Epithelial cell of esophagus (primary cell): Measurements from ENCODE around the gene SHROOM4.

Experiments used
- DNase-seq: peaks from one replicate; pipeline ENCODE4 v3.0.0; 2010; ENCODE audit warnings: low read depth
- H3K4me3 ChIP-seq: 2 replicates; pipeline ENCODE4 v1.5.1; 2011; ENCODE audit warnings: mild to moderate bottlenecking, low read length, control low read depth
- CTCF ChIP-seq: IDR thresholded peaks from 2 replicates; pipeline ENCODE4 v1.5.1; 2011; ENCODE audit warnings: low read depth, mild to moderate bottlenecking, low read length, control low read depth, inconsistent platforms; ENCODE audit not compliant: insufficient read depth; ENCODE audit errors: missing control alignments

SHROOM4 gene

DNA sequence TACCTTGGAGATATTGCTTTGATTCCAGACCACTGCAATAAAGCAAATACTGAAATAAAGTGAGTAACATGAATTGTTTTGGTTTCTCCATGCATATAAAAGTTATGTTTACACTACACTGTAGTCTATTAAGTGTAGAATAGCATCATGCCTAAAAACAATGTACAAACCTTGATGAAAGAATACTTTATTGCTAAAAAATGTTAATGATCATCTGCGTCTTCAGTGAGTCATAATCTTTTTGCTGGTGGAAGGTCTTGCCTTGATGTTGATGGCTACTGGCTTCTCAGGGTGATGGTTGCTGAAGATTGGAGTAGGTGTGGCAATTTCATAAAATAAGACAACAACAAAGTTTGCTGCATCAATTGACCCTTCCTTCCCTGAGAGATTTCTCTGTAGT, 145.1 kb downstream of the SHROOM4 start:
- H3K4me3 ChIP-seq: no peak overlapping the region
- no peak for DNase-seq
- TF ChIP-seq CTCF: no peak

GRCh38 chrX:50648156-50648555, 165.8 kb downstream of the SHROOM4 start:
- peak; percentile 67 for DNase-seq
- no peak overlapping the region for H3K4me3 ChIP-seq
- TF ChIP-seq CTCF: no peak

DNA sequence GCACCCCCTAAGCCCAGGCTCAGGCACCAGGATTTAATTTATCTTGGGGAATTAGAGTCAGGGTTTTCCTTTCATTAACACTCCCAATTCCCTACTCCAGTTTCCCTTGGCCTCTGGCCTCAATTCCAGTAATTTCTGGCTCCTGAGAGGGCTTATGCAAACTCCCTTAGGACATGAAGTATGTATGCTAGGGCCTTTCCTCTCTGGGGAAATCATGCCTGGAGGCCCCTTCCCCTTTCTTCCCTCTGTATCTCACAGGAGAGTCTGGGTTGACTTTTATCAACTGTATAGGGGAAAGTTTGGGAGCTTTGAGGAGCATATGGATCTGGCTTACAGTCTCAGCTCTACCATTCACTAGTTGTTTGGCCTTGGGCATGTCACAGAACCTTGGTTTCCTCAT, 169.5 kb downstream of the SHROOM4 start:
- H3K4me3 ChIP-seq: no peak overlapping the region
- no peak for TF ChIP-seq CTCF
- DNase-seq: no peak

- DNase-seq: no peak
- no peak for TF ChIP-seq CTCF
- no peak overlapping the region for H3K4me3 ChIP-seq
Observed at GRCh38 chrX:50643525-50644137, 170.4 kb downstream of the SHROOM4 start.

GRCh38 chrX:50638123-50638522, 175.9 kb downstream of the SHROOM4 start:
- DNase-seq: no peak
- no peak for TF ChIP-seq CTCF
- H3K4me3 ChIP-seq: no peak overlapping the region

DNA sequence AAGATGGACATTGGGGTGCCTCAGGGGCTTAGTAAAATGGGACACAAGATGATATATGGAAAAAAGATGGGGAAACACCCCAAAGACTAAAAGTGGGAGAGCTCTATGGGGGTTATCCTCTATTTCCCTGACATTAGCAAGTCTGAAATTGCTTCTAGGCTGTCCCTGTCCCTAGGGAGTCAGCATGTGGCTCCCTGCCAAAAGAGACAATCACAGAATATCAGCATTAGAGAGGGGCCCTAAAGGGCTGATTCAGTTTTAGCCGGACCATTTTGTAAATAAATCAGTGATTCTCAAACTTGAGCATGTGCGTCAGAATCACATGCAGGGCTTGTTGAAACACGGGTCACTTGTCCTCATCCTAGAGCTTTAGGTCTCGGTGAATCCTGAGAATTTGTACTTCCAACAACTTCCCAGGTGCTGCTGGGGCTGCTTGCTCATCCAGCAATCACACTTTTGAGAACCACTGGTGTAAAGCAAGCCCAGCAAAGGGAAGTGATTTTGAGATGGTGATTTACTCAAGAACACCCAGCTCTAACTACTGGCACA, 178.1 kb downstream of the SHROOM4 start:
- H3K4me3 ChIP-seq: no peak overlapping the region
- DNase-seq: peak; percentile 76
- no peak for TF ChIP-seq CTCF

DNA sequence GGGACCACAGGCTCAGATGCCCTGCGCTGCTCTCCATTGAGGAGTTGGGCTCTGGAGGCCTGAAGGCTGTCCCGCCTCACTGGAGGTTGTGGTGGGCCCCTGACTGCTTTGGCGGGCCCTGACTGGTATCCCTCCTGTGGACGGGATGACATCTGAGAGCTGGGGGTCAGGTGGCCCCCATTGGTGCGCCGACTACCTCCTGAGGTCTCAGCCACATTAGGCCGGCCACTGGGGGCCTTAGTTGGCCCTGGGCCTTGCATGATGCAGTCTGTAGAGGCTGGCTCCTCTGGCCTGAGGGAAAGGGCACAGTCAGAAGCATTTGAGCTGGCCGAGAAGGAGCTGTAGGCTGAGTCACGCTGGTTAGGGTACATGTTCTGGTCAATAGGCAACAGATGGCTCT, 178.8 kb downstream of the SHROOM4 start:
- no peak for DNase-seq
- H3K4me3 ChIP-seq: no peak overlapping the region
- no peak for TF ChIP-seq CTCF
